ENCODE data around the gene CHAT. TPM values are rescaled to one million over a fixed set of nuclear protein-coding genes. Genes with fewer than 3 reads are reported as not detected.

CHAT gene
- total RNA-seq, 2 experiments from 2014 or later: not detected

DNA sequence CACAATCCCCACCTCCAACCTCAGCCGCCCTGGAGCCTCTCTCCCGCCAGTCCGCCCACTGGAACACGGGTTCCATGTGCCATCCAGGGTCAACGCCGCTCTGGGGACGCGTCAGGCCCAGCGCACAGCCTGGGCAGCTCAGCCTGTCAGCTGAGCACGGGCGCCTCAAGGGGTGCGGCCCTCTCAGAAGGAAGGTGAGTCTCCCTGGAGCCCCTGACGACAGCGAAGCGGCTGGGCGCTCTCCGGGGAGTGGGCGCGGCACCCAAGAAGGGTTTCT, 4.9 kb upstream of the CHAT start:
- TF ChIP-seq, protein P1, sequence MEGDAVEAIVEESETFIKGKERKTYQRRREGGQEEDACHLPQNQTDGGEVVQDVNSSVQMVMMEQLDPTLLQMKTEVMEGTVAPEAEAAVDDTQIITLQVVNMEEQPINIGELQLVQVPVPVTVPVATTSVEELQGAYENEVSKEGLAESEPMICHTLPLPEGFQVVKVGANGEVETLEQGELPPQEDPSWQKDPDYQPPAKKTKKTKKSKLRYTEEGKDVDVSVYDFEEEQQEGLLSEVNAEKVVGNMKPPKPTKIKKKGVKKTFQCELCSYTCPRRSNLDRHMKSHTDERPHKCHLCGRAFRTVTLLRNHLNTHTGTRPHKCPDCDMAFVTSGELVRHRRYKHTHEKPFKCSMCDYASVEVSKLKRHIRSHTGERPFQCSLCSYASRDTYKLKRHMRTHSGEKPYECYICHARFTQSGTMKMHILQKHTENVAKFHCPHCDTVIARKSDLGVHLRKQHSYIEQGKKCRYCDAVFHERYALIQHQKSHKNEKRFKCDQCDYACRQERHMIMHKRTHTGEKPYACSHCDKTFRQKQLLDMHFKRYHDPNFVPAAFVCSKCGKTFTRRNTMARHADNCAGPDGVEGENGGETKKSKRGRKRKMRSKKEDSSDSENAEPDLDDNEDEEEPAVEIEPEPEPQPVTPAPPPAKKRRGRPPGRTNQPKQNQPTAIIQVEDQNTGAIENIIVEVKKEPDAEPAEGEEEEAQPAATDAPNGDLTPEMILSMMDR (IDR thresholded peaks at IDR 0.05): no peak
- CTCF ChIA-PET: no interaction called here
- no peak for DNase-seq
- intact Hi-C loops (cut with micrococcal nuclease): loop anchor here (10.0 kb wide), 1 partner anchor 156 kb away; the partner anchor contains the start of gene OGDHL
- Mint-ChIP-seq H3K4me3 (no peak overlapping the region), H3K27me3 (peaks cover 70% of the 10 kb centered on the region), H3K4me1 (ENCODE audit: low read depth) (no peaks in the 10 kb centered on the region), H3K9me3 (no peaks in the 10 kb centered on the region), H3K27ac (no peak overlapping the region), H3K36me3 (ENCODE audit: low read depth) (peaks cover 2% of the 10 kb centered on the region)
- ATAC-seq: no peak
- POLR2A ChIA-PET: no interaction called here

- Mint-ChIP-seq H3K27ac (no peak overlapping the region), H3K9me3 (no peaks in the 10 kb centered on the region), H3K27me3 (peaks cover 69% of the 10 kb centered on the region), H3K4me1 (ENCODE audit: low read depth) (peaks cover under 1% of the 10 kb centered on the region), H3K4me3 (no peak overlapping the region), H3K36me3 (ENCODE audit: low read depth) (peaks cover 2% of the 10 kb centered on the region)
- intact Hi-C loops (cut with micrococcal nuclease): loop anchor here (10.0 kb wide), 1 partner anchor 155 kb away; the partner anchor contains the start of gene OGDHL
- TF ChIP-seq, protein P1 (IDR thresholded peaks at IDR 0.05): no peak
- DNase-seq (no peak), ATAC-seq (no peak)
- ChIA-PET CTCF (no interaction called here), POLR2A (no interaction called here)
Measured at GRCh38 chr10:49609283-49610113, 4.3 kb upstream of the CHAT start.

- peaks cover 70% of the 10 kb centered on the region for H3K27me3 Mint-ChIP-seq
- peaks cover 4% of the 10 kb centered on the region for H3K4me1 Mint-ChIP-seq (ENCODE audit: low read depth)
- ChIA-PET CTCF (no interaction called here), POLR2A (no interaction called here)
- no peak within 1 kb of the TSS for H3K27ac Mint-ChIP-seq
- ATAC-seq (no peak), DNase-seq (no peak)
- H3K9me3 Mint-ChIP-seq: no peaks in the 10 kb centered on the region
- intact Hi-C loops (cut with micrococcal nuclease): no loop called here
- TF ChIP-seq, protein P1 (IDR thresholded peaks at IDR 0.05): no peak
- H3K4me3 Mint-ChIP-seq: no peak within 1 kb of the TSS
- peaks cover 2% of the 10 kb centered on the region for H3K36me3 Mint-ChIP-seq (ENCODE audit: low read depth)
Measured at GRCh38 chr10:49610114-49610457, 3.8 kb upstream of the CHAT start, which contains the start of gene SLC18A3. Gene SLC18A3, plus strand, starts transcription at chr10:49610310. Its CDS starts 431 bp downstream, at chr10:49610741.

DNA sequence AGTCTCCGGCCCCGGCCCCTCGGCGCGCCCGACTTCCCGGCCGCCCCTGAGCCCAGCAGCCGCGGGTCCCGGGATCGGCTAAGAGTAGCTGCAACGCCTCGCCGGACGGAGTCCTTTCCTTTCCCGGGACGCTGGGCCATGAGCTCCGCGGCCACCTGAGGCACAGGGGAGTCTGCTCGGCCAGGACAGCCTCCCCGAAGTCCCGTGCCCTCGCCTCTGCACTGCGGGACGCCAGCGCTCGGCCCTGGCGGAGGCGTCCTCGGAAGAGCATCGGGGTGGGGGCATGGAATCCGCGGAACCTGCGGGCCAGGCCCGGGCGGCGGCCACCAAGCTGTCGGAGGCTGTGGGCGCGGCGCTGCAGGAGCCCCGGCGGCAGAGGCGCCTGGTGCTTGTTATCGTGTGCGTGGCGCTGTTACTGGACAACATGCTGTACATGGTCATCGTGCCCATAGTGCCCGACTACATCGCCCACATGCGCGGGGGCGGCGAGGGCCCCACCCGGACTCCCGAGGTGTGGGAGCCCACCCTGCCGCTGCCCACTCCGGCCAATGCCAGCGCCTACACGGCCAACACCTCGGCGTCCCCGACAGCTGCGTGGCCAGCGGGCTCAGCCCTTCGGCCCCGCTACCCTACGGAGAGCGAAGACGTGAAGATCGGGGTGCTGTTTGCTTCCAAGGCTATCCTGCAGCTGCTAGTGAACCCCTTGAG, 3.2 kb upstream of the CHAT start:
- no peak for DNase-seq
- intact Hi-C loops (cut with micrococcal nuclease): no loop called here
- H3K9me3 Mint-ChIP-seq: no peaks in the 10 kb centered on the region
- POLR2A ChIA-PET: no interaction called here
- peaks cover 73% of the 10 kb centered on the region for H3K27me3 Mint-ChIP-seq
- H3K4me1 Mint-ChIP-seq (ENCODE audit: low read depth): peaks cover 4% of the 10 kb centered on the region
- no peak overlapping the region for H3K4me3 Mint-ChIP-seq
- no peak overlapping the region for H3K27ac Mint-ChIP-seq
- peaks cover 2% of the 10 kb centered on the region for H3K36me3 Mint-ChIP-seq (ENCODE audit: low read depth)
- CTCF ChIA-PET: interaction anchor here (0.8 kb wide), 1 partner anchor 16 kb away, joined by 3 read pairs; no protein-coding TSS in a partner anchor
- ATAC-seq: no peak
- TF ChIP-seq, protein P1 (IDR thresholded peaks at IDR 0.05): no peak

Data from activated CD8-positive, alpha-beta T cell treated with anti-CD3 and anti-CD28 coated beads for 36 hours (primary cell).